ENCODE data around the gene ATP1A4. TPM values are rescaled to one million over a fixed set of nuclear protein-coding genes. Genes with fewer than 3 reads are reported as not detected.

Gene ATP1A4
- total and polyA plus RNA-seq, 10 of the 15 experiments (the other 5 are each of a cell fraction or from before 2014, with no cell fraction given): 0.31 to 1.0 (median 0.54) TPM

DNA sequence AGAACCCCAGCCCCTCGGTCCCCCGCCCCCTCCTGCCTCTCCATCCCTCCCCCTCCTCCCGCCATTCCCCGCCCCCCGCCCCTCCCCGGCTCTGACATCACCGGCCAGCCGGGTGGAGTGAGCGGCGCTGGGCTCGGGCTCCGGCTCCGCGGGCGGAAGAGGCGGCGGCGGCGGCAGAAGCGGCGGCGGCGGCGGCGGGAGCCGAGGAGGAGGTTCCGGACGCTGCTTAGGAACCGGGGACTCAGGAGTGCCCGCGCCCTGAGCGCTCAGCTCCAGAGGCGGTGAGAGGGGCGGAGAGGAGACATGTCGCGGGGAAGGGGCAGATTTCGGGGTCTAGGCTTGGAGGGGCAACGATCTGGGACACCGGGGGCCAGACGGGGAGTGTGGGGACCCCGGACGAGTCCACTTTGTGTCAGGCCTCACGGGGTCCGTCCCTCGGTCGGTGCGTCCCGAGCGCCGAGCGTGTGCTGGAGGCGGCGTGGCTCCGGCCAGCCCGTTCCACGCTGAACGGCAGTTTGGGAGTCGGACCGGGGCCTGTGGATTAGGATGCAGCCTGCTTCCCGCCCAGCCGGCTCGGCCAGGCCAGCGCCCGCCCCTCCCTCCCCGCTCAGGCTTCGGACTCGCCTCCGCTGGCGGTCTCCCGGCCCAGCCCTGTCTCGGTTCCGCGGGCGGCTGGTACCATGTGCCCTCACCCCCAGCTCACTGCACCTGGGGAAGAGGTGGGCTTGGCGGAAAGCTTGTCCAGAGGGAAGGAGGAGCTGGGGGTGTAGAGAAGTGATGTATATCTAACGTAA, 54.0 kb downstream of the ATP1A4 start, which contains the start of gene PEA15 (continued):
- TF ChIP-seq SUPT20H (IDR thresholded peaks at IDR 0.05; ENCODE audit: borderline replicate concordance, control insufficient read depth, low read depth, low read length) (no peak), SMAD1 (IDR thresholded peaks at IDR 0.05; ENCODE audit: low read depth, partially characterized antibody) (no peak), RUNX3 (IDR thresholded peaks at IDR 0.05; ENCODE audit: low read length) (no peak), ZNF24 (IDR thresholded peaks at IDR 0.05) (no peak), CREM (IDR thresholded peaks at IDR 0.05; ENCODE audit: low read depth) (no peak), SPI1 (IDR thresholded peaks at IDR 0.05; ENCODE audit: borderline replicate concordance, insufficient read depth, low read depth, low read length) (no peak), ASH2L (IDR thresholded peaks at IDR 0.05; ENCODE audit: borderline replicate concordance, low read depth) (no peak), RAD21 (IDR thresholded peaks at IDR 0.05; ENCODE audit: insufficient read depth, low read depth, low read length) (no peak), ZNF274 (IDR thresholded peaks at IDR 0.05; ENCODE audit: insufficient read depth, insufficient read length) (no peak), EZH2 (IDR thresholded peaks at IDR 0.05; ENCODE audit: borderline replicate concordance, control insufficient read depth, low read depth, low read length) (no peak), ZZZ3 (IDR thresholded peaks at IDR 0.05; ENCODE audit: control insufficient read depth, insufficient read length, low read depth) (no peak), SREBF1 (IDR thresholded peaks at IDR 0.05; ENCODE audit: low read length) (no peak), POLR2AphosphoS2 (IDR thresholded peaks at IDR 0.05; ENCODE audit: low read depth, low read length) (peak; percentile 42; the same call in 1 of the 2 replicates), PML (IDR thresholded peaks at IDR 0.05; ENCODE audit: low read length) (no peak), RB1 (IDR thresholded peaks at IDR 0.05; ENCODE audit: borderline replicate concordance) (peak; percentile 55; the same call in 1 of the 2 replicates), ZBTB40 (IDR thresholded peaks at IDR 0.05; ENCODE audit: borderline replicate concordance) (no peak), CBX3 (IDR thresholded peaks at IDR 0.05; ENCODE audit: borderline replicate concordance, low read depth) (no peak), SMC3 (IDR thresholded peaks at IDR 0.05; ENCODE audit: borderline replicate concordance, low read length) (no peak), NR2C2 (IDR thresholded peaks at IDR 0.05; ENCODE audit: borderline replicate concordance, control insufficient read depth, insufficient read length, low read depth) (no peak), KLF5 (IDR thresholded peaks at IDR 0.05; ENCODE audit: partially characterized antibody) (no peak)
- TF ChIP-seq, protein P1, sequence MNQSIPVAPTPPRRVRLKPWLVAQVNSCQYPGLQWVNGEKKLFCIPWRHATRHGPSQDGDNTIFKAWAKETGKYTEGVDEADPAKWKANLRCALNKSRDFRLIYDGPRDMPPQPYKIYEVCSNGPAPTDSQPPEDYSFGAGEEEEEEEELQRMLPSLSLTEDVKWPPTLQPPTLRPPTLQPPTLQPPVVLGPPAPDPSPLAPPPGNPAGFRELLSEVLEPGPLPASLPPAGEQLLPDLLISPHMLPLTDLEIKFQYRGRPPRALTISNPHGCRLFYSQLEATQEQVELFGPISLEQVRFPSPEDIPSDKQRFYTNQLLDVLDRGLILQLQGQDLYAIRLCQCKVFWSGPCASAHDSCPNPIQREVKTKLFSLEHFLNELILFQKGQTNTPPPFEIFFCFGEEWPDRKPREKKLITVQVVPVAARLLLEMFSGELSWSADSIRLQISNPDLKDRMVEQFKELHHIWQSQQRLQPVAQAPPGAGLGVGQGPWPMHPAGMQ (IDR thresholded peaks at IDR 0.05; ENCODE audit: borderline replicate concordance): no peak
- TF ChIP-seq, protein P2, sequence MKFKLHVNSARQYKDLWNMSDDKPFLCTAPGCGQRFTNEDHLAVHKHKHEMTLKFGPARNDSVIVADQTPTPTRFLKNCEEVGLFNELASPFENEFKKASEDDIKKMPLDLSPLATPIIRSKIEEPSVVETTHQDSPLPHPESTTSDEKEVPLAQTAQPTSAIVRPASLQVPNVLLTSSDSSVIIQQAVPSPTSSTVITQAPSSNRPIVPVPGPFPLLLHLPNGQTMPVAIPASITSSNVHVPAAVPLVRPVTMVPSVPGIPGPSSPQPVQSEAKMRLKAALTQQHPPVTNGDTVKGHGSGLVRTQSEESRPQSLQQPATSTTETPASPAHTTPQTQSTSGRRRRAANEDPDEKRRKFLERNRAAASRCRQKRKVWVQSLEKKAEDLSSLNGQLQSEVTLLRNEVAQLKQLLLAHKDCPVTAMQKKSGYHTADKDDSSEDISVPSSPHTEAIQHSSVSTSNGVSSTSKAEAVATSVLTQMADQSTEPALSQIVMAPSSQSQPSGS (IDR thresholded peaks at IDR 0.05; ENCODE audit: low read length): no peak
